NCI-H524 treated with DMSO at 0.1 percent for 48 hours (cell line): ENCODE data around the gene EYS.
"Not testable (repeated sequence)": the region's sequence is repeated elsewhere in the genome, so short reads cannot be mapped to it uniquely, and the experiment has no call there.

Experiments used
- DNase-seq: peaks from one replicate; lab custom pipeline; 2025; lab: John Stamatoyannopoulos, UW

EYS gene

GRCh38 chr6:65081756-65082155 is 625.3 kb downstream of the EYS start:
- no peak for DNase-seq

- no peak for DNase-seq
Measured at GRCh38 chr6:65075705-65076230, 631.3 kb downstream of the EYS start.

- DNase-seq: no peak
Measured at GRCh38 chr6:65072500-65072899, 634.5 kb downstream of the EYS start.

- DNase-seq: no peak
Measured at GRCh38 chr6:65071480-65071879, 635.5 kb downstream of the EYS start.

- DNase-seq: no peak
Measured at GRCh38 chr6:65064844-65065243, 642.2 kb downstream of the EYS start.

GRCh38 chr6:65059568-65059967 is 647.5 kb downstream of the EYS start:
- no peak for DNase-seq

- no peak for DNase-seq
Measured at GRCh38 chr6:65055545-65055944, 651.5 kb downstream of the EYS start.

- no peak for DNase-seq
Measured at GRCh38 chr6:65052626-65053025, 654.4 kb downstream of the EYS start.

- no peak for DNase-seq
Measured at GRCh38 chr6:65045801-65046200, 661.2 kb downstream of the EYS start.

- DNase-seq: no peak
Measured at GRCh38 chr6:65014006-65014405, 693.0 kb downstream of the EYS start.

GRCh38 chr6:65006788-65007187 is 700.2 kb downstream of the EYS start:
- DNase-seq: no peak

GRCh38 chr6:65004283-65004682 is 702.7 kb downstream of the EYS start:
- DNase-seq: no peak

- DNase-seq: not testable (repeated sequence)
Measured at GRCh38 chr6:65002882-65003281, 704.1 kb downstream of the EYS start.

GRCh38 chr6:65000815-65001214 is 706.2 kb downstream of the EYS start:
- no peak for DNase-seq

GRCh38 chr6:64998204-64998603 is 708.8 kb downstream of the EYS start:
- DNase-seq: no peak

GRCh38 chr6:64996301-64996700 is 710.7 kb downstream of the EYS start:
- no peak for DNase-seq

- DNase-seq: no peak
Measured at GRCh38 chr6:64990652-64991304, 716.2 kb downstream of the EYS start.

- DNase-seq: no peak
Measured at GRCh38 chr6:64988148-64988547, 718.9 kb downstream of the EYS start.

- DNase-seq: no peak
Measured at GRCh38 chr6:64987066-64987465, 720.0 kb downstream of the EYS start.

GRCh38 chr6:64985726-64986125 is 721.3 kb downstream of the EYS start:
- no peak for DNase-seq

- no peak for DNase-seq
Measured at GRCh38 chr6:64984948-64985347, 722.1 kb downstream of the EYS start.

- DNase-seq: no peak
Measured at GRCh38 chr6:64983089-64983488, 723.9 kb downstream of the EYS start.

GRCh38 chr6:64973142-64973541 is 733.9 kb downstream of the EYS start:
- no peak for DNase-seq

- no peak for DNase-seq
Measured at GRCh38 chr6:64969139-64969538, 737.9 kb downstream of the EYS start.
